HEK293 (cell line): ENCODE data around the gene TIGIT.

ENCODE experiments used
- CTCF ChIA-PET: fragments of 350-600 bp; formaldehyde crosslinking; extraction: SDS; loops from one replicate; lab custom pipeline; 2021; ENCODE audit warnings: antibody characterized with exemption; lab: Yijun Ruan, JAX
- POLR2A ChIA-PET: fragments of 300-600 bp; formaldehyde crosslinking; extraction: SDS; loops from one replicate; lab custom pipeline; 2020; ENCODE audit warnings: antibody characterized with exemption, inconsistent platforms; lab: Yijun Ruan, JAX
- H3K27ac ChIP-seq: fragments of 200-500 bp; sonication (Bioruptor generic); 2 replicates; pipeline ENCODE4 v1.5.1; 2014; ENCODE audit warnings: low read depth, low read length, control low read depth, inconsistent platforms; ENCODE audit errors: extremely low read depth
- H3K36me3 ChIP-seq, 2 experiments: fragments of 200-500 bp in 1 of 2; sonication (Bioruptor generic) in 1 of 2; 1 replicate in 1 of 2; 2 replicates in 1 of 2; pipeline ENCODE4 v1.5.1; 2014 to 2017; ENCODE audit warnings: inconsistent platforms in 2 of 2, low read length in 2 of 2; ENCODE audit not compliant: control insufficient read depth in 2 of 2, insufficient read depth in 1 of 2
- H3K4me1 ChIP-seq: fragments of 200-500 bp; sonication (Bioruptor generic); 2 replicates; pipeline ENCODE4 v1.5.1; 2014; ENCODE audit warnings: mild to moderate bottlenecking, low read length, inconsistent platforms; ENCODE audit not compliant: control insufficient read depth, insufficient read depth
- H3K4me3 ChIP-seq: 2 replicates; pipeline ENCODE4 v1.5.1; 2011; ENCODE audit warnings: low read depth, mild to moderate bottlenecking, control low read depth, low read length, moderate library complexity
- H3K9me3 ChIP-seq: fragments of 200-500 bp; sonication (Bioruptor generic); 2 replicates; pipeline ENCODE4 v1.5.1; 2014; ENCODE audit warnings: low read depth, low read length, inconsistent platforms; ENCODE audit not compliant: control insufficient read depth, insufficient read depth
- BCL11A ChIP-seq: fragments of 450-650 bp; formaldehyde crosslinking; IDR thresholded peaks from 2 replicates; pipeline ENCODE4 v1.5.1; 2016; ENCODE audit warnings: low read depth, missing biosample characterization, missing genetic modification characterization
- GFI1B ChIP-seq: fragments of 450-650 bp; formaldehyde crosslinking; IDR thresholded peaks from 2 replicates; pipeline ENCODE4 v1.5.1; 2016; ENCODE audit warnings: missing biosample characterization, missing genetic modification characterization
- IKZF3 ChIP-seq: fragments of 450-650 bp; IDR thresholded peaks from 2 replicates; pipeline ENCODE4 v1.5.0; 2018; ENCODE audit warnings: missing biosample characterization, mild to moderate bottlenecking, missing genetic modification characterization, moderate library complexity
- KLF17 ChIP-seq: fragments of 450-650 bp; formaldehyde crosslinking; IDR thresholded peaks from 2 replicates; pipeline ENCODE4 v1.5.1; 2016; ENCODE audit warnings: missing biosample characterization, missing genetic modification characterization
- KLF8 ChIP-seq: fragments of 450-650 bp; formaldehyde crosslinking; IDR thresholded peaks from 2 replicates; pipeline ENCODE4 v1.5.1; 2016; ENCODE audit warnings: missing biosample characterization, missing genetic modification characterization
- RBAK ChIP-seq: fragments of 450-650 bp; formaldehyde crosslinking; IDR thresholded peaks from 2 replicates; pipeline ENCODE4 v1.5.1; 2016; ENCODE audit warnings: missing biosample characterization, missing genetic modification characterization
- WT1 ChIP-seq: fragments of 450-650 bp; formaldehyde crosslinking; IDR thresholded peaks from 2 replicates; pipeline ENCODE4 v1.5.1; 2016; ENCODE audit warnings: missing biosample characterization, missing genetic modification characterization
- YY1 ChIP-seq: fragments of 450-650 bp; formaldehyde crosslinking; IDR thresholded peaks from 2 replicates; pipeline ENCODE4 v1.5.1; 2018; ENCODE audit warnings: missing biosample characterization, missing genetic modification characterization
- ZBTB7A ChIP-seq: fragments of 450-650 bp; formaldehyde crosslinking; IDR thresholded peaks from 2 replicates; pipeline ENCODE4 v1.5.1; 2016; ENCODE audit warnings: low read depth, missing biosample characterization, missing genetic modification characterization
- ZFP3 ChIP-seq: fragments of 450-650 bp; formaldehyde crosslinking; IDR thresholded peaks from 2 replicates; pipeline ENCODE4 v1.5.1; 2016; ENCODE audit warnings: low read depth, missing biosample characterization, missing genetic modification characterization
- ZFP37 ChIP-seq: fragments of 450-650 bp; formaldehyde crosslinking; IDR thresholded peaks from 2 replicates; pipeline ENCODE4 v1.5.1; 2016; ENCODE audit warnings: missing biosample characterization, missing genetic modification characterization
- ZNF121 ChIP-seq: fragments of 450-650 bp; formaldehyde crosslinking; IDR thresholded peaks from 2 replicates; pipeline ENCODE4 v1.5.1; 2016; ENCODE audit warnings: missing biosample characterization, missing genetic modification characterization
- ZNF138 ChIP-seq: fragments of 450-650 bp; formaldehyde crosslinking; IDR thresholded peaks from 2 replicates; pipeline ENCODE4 v1.5.1; 2016; ENCODE audit warnings: missing biosample characterization, missing genetic modification characterization, borderline replicate concordance
- ZNF169 ChIP-seq: fragments of 450-650 bp; formaldehyde crosslinking; IDR thresholded peaks from 2 replicates; pipeline ENCODE4 v1.5.1; 2016; ENCODE audit warnings: missing biosample characterization, missing genetic modification characterization
- ZNF174 ChIP-seq: fragments of 450-650 bp; formaldehyde crosslinking; IDR thresholded peaks from 2 replicates; pipeline ENCODE4 v1.5.0; 2017; ENCODE audit warnings: missing biosample characterization, mild to moderate bottlenecking, missing genetic modification characterization
- ZNF2 ChIP-seq: fragments of 450-650 bp; formaldehyde crosslinking; IDR thresholded peaks from 2 replicates; pipeline ENCODE4 v1.5.1; 2016; ENCODE audit warnings: missing biosample characterization, missing genetic modification characterization
- ZNF266 ChIP-seq: fragments of 450-650 bp; formaldehyde crosslinking; IDR thresholded peaks from 2 replicates; pipeline ENCODE4 v1.5.1; 2016; ENCODE audit warnings: missing biosample characterization, missing genetic modification characterization, low read depth
- ZNF555 ChIP-seq: fragments of 450-650 bp; formaldehyde crosslinking; conservative IDR thresholded peaks from 2 replicates; pipeline ENCODE4 v1.5.1; 2017; ENCODE audit warnings: missing biosample characterization, mild to moderate bottlenecking, missing genetic modification characterization, inconsistent platforms
- ZNF571 ChIP-seq: fragments of 450-650 bp; formaldehyde crosslinking; IDR thresholded peaks from 2 replicates; pipeline ENCODE4 v1.5.0; 2017; ENCODE audit warnings: missing biosample characterization, missing genetic modification characterization
- ZNF623 ChIP-seq: fragments of 450-650 bp; formaldehyde crosslinking; IDR thresholded peaks from 2 replicates; pipeline ENCODE4 v1.5.1; 2016; ENCODE audit warnings: missing biosample characterization, missing genetic modification characterization
- ZNF664 ChIP-seq: fragments of 450-650 bp; formaldehyde crosslinking; IDR thresholded peaks from 2 replicates; pipeline ENCODE4 v1.5.1; 2016; ENCODE audit warnings: missing biosample characterization, missing genetic modification characterization
- ZNF677 ChIP-seq: fragments of 450-650 bp; IDR thresholded peaks from 2 replicates; pipeline ENCODE4 v1.5.0; 2018; ENCODE audit warnings: missing biosample characterization, mild to moderate bottlenecking, missing genetic modification characterization, moderate library complexity
- ZNF776 ChIP-seq: fragments of 450-650 bp; formaldehyde crosslinking; IDR thresholded peaks from 2 replicates; pipeline ENCODE4 v1.5.0; 2017; ENCODE audit warnings: missing biosample characterization, missing genetic modification characterization, borderline replicate concordance
- ZNF837 ChIP-seq: fragments of 450-650 bp; formaldehyde crosslinking; IDR thresholded peaks from 2 replicates; pipeline ENCODE4 v1.5.1; 2016; ENCODE audit warnings: missing biosample characterization, missing genetic modification characterization
- TF ChIP-seq, protein P1 (sequence below): fragments of 450-650 bp; formaldehyde crosslinking; IDR thresholded peaks from 2 replicates; pipeline ENCODE4 v1.5.1; 2016; ENCODE audit warnings: missing biosample characterization, missing genetic modification characterization
- TF ChIP-seq, protein P2 (sequence below): fragments of 450-650 bp; formaldehyde crosslinking; IDR thresholded peaks from 2 replicates; pipeline ENCODE4 v1.5.1; 2017; ENCODE audit warnings: missing biosample characterization, missing genetic modification characterization

Gene TIGIT

DNA sequence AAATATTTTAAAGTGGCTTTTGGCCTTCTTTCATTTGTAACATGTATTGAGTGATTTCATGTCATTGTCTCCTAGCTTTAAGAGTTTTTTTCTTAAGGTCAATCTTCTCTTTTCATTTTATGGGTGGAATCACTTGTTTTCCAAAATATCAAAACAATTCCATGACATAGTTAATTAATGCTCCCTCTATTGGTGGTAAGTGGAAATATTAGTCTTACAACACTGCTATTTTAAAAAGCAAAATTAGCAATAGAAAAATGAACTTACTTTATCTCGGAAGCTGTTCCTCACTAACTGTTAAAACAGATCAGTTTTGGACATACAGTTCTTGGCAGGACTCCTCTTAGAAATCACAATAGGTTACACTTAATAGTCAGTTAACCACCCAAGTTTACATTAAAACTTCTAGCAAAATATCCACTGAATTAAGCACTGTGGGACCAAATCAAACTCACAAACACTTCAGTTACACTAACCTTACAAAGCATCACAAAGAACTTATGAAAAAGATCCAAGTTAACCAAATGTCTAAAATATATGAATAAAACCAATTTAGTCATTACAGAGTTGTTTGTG is 42.4 kb downstream of the TIGIT start:
- H3K4me1 ChIP-seq: no peaks in the 10 kb centered on the region
- POLR2A ChIA-PET: no interaction called here
- no peak overlapping the region for H3K27ac ChIP-seq
- H3K4me3 ChIP-seq: no peak overlapping the region
- TF ChIP-seq YY1 (no peak), GFI1B (tag by site-specific recombination) (no peak), WT1 (tag by site-specific recombination) (no peak)
- CTCF ChIA-PET: interaction anchor here (0.6 to 1.2 kb wide), 6 partner anchors 13 to 624 kb away, joined by 3 to 6 read pairs (median 3); no protein-coding TSS in a partner anchor
- no peaks in the 10 kb centered on the region for H3K9me3 ChIP-seq
- H3K36me3 ChIP-seq: peaks cover 0 to 12% of the 10 kb centered on the region in 2 experiments; a peak in 1 of 3 replicates

DNA sequence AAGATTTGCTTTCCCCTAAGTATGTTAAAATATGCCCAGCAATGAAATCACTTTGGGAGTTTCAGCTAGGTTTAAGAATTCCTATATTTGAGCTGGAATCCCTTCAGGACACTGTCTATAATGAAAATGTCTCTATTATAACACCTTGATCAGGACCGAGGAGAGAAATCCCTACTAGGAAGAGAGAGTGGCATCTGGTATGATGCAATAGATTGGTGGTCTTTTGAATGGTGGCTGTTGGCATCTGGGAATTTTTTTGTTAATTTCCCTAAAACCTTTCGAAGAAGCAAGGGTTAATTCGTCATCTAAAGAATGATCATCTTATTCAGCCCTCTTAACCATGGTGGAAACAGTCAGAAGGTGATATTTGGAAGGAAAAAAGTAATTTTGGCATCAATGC is 43.0 kb downstream of the TIGIT start:
- Histone ChIP-seq H3K27ac (no peak overlapping the region), H3K4me1 (no peaks in the 10 kb centered on the region), H3K36me3 (peaks cover 0 to 15% of the 10 kb centered on the region in 2 experiments; a peak in 1 of 3 replicates), H3K4me3 (no peak overlapping the region), H3K9me3 (no peaks in the 10 kb centered on the region)
- TF ChIP-seq ZNF169 (tag by site-specific recombination) (no peak), ZNF555 (tag by site-specific recombination) (no peak)
- TF ChIP-seq, protein P1, sequence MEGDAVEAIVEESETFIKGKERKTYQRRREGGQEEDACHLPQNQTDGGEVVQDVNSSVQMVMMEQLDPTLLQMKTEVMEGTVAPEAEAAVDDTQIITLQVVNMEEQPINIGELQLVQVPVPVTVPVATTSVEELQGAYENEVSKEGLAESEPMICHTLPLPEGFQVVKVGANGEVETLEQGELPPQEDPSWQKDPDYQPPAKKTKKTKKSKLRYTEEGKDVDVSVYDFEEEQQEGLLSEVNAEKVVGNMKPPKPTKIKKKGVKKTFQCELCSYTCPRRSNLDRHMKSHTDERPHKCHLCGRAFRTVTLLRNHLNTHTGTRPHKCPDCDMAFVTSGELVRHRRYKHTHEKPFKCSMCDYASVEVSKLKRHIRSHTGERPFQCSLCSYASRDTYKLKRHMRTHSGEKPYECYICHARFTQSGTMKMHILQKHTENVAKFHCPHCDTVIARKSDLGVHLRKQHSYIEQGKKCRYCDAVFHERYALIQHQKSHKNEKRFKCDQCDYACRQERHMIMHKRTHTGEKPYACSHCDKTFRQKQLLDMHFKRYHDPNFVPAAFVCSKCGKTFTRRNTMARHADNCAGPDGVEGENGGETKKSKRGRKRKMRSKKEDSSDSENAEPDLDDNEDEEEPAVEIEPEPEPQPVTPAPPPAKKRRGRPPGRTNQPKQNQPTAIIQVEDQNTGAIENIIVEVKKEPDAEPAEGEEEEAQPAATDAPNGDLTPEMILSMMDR (tag by site-specific recombination): no peak
- POLR2A ChIA-PET: no interaction called here
- CTCF ChIA-PET: interaction anchor here (0.6 kb wide), 1 partner anchor 625 kb away, joined by 3 read pairs; no protein-coding TSS in a partner anchor

GRCh38 chr3:114338651-114339357 is 45.0 kb downstream of the TIGIT start:
- Histone ChIP-seq H3K9me3 (no peaks in the 10 kb centered on the region), H3K4me3 (no peak overlapping the region), H3K4me1 (no peaks in the 10 kb centered on the region), H3K27ac (no peak overlapping the region), H3K36me3 (peaks cover 0 to 15% of the 10 kb centered on the region in 2 experiments; a peak in 1 of 3 replicates)
- TF ChIP-seq ZNF776 (tag by site-specific recombination): no peak
- TF ChIP-seq ZNF623 (tag by site-specific recombination): no peak
- TF ChIP-seq ZNF664 (tag by site-specific recombination): no peak
- no peak for TF ChIP-seq ZNF677
- no peak for TF ChIP-seq ZNF837 (tag by site-specific recombination)
- TF ChIP-seq IKZF3 (tag by site-specific recombination): no peak
- TF ChIP-seq ZFP3 (tag by site-specific recombination): no peak
- TF ChIP-seq KLF8 (tag by site-specific recombination): no peak
- TF ChIP-seq RBAK (tag by site-specific recombination): no peak
- TF ChIP-seq ZBTB7A (tag by site-specific recombination): no peak
- TF ChIP-seq ZNF266 (tag by site-specific recombination): no peak
- ChIA-PET CTCF (no interaction called here), POLR2A (no interaction called here)

- no peaks in the 10 kb centered on the region for H3K4me1 ChIP-seq
- no peaks in the 10 kb centered on the region for H3K9me3 ChIP-seq
- H3K4me3 ChIP-seq: no peak overlapping the region
- peaks cover 0 to 4% of the 10 kb centered on the region in 2 experiments; a peak in 1 of 3 replicates for H3K36me3 ChIP-seq
- ChIA-PET POLR2A (no interaction called here), CTCF (no interaction called here)
- no peak overlapping the region for H3K27ac ChIP-seq
- TF ChIP-seq ZFP37 (tag by site-specific recombination) (no peak), ZNF174 (tag by site-specific recombination) (no peak), ZNF138 (tag by site-specific recombination) (no peak), ZNF2 (no peak), ZNF121 (tag by site-specific recombination) (no peak), KLF17 (no peak), ZNF571 (tag by site-specific recombination) (no peak), BCL11A (tag by site-specific recombination) (no peak)
- TF ChIP-seq, protein P2, sequence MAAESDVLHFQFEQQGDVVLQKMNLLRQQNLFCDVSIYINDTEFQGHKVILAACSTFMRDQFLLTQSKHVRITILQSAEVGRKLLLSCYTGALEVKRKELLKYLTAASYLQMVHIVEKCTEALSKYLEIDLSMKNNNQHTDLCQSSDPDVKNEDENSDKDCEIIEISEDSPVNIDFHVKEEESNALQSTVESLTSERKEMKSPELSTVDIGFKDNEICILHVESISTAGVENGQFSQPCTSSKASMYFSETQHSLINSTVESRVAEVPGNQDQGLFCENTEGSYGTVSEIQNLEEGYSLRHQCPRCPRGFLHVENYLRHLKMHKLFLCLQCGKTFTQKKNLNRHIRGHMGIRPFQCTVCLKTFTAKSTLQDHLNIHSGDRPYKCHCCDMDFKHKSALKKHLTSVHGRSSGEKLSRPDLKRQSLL (tag by site-specific recombination): no peak
Observed at GRCh38 chr3:114344492-114344891, 50.7 kb downstream of the TIGIT start.
